Hippocampal formation (tissue), 2 donors: ENCODE measurements around the gene LCLAT1.
"Not testable (repeated sequence)": the region's sequence is repeated elsewhere in the genome, so short reads cannot be mapped to it uniquely, and the experiment has no call there.

ENCODE experiments used
- DNase-seq, 2 donors: peaks; one replicate each; lab custom pipeline; 2025; lab: John Stamatoyannopoulos, UW

The LCLAT1 gene

DNA sequence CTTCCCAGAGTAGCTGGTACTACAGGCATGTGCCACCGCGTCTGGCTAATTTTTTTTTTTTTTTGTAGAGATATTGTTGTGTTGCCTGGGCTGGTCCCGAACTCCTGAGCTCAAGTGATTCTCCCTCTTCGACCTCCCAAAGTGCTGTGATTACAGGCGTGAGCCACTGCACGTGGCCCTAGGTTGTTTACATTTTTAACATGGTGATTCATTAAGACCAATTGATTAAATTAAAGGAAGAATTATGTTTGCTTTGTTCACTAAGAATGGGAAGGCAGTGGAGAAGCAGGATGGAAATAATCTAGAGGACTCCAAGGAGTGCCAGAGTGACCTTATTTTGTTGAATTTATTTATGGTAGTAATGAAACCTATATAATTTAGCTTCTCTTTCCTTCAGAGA, 7.5 kb downstream of the LCLAT1 start:
- no peak for DNase-seq

- no peak for DNase-seq
Observed at GRCh38 chr2:30455114-30455738, 8.2 kb downstream of the LCLAT1 start.

DNA sequence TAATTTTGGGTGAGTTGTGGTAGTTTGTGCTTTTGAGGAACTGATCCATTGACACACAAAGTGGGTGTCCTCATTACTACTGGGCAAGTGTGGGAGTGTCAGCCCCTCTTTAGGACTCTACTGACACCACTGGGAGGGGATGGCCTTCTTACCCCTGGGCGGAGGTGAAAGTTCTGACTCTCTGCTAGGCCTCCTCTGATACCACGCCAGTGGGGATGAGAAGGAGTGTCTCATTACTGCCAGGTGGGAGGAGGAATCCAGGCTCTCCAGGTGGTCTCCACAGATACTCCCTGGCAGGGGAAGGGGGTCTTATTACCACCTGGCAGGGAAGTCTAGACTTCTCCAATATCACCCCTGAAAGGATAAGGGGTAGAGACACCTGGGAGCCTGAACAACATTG, 9.1 kb downstream of the LCLAT1 start:
- DNase-seq: no peak

DNA sequence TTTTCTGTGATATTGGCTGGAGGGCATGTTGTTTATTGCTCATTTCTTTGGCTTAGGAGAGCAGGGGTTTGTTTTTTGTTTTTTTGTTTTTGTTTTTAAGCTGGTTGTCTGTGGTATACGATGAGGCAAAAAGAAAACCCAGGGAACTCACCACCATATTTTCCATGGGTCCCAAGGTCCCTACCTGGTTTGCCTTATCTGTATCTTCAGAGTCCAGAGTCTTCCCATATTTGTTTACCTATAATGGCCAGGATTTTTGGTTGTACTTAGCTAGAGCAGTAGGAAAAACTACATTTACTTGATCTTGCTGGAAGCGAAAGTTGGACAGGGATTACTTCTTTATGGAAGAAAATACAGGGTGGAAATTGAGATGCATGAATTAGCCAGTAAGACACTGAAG, 9.5 kb downstream of the LCLAT1 start:
- no peak for DNase-seq

- DNase-seq: no peak
Observed at GRCh38 chr2:30457296-30457695, 10.2 kb downstream of the LCLAT1 start.

DNA sequence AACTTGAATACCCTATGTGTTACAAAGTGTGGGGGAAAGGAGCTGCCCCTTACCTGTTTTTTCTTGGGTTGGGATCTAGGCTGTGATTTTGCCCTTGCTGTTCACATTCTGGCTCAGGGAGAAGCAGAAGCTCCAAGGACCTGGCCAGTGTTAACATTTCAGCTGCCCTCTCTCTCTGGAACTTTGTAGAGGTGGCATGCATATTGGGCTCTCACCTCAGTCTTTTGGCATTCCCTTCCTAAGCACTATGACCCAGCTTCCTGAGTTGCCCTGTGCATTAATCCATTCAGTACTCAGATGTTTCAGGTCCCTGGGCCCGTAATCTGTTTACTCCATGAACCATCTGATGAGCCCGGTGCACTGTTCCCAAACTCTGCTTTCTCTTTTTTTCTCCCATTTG, 12.1 kb downstream of the LCLAT1 start:
- no peak for DNase-seq

DNA sequence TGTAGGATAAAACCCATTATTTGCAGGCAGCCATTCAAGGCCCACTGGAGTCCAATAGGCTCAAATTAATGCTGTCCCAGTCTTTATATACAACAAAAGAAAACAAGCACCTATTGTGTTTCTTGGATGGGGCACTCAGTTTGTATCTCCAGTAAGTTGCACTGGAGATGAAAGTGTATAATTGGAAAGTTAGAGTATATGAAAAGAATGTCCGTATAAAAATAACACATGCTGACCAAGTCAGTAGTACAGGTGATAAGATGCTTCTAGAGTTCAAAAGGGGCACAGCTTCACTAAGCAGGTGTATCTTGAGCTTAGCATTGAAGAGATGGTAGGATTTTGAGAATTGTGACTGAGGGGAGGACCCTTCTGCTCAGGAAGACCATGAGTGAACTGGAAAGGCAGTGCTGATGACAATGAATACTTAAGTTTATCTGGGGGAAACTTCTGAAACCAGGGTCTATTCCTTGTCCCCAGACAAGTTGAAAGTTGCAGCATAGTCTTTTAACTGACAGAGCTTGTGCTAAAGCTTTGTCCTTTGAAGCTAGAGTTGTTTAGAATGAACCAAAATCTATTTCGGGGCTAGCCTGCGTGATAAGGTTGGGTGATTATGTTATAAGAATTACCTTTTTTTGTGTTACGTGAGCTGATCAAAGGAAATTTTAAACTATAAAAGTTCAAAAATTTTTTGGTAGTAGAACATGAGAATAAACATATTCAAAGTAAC, 15.2 kb downstream of the LCLAT1 start:
- DNase-seq: no peak

- DNase-seq: no peak
Observed at GRCh38 chr2:30463535-30463934, 16.5 kb downstream of the LCLAT1 start.

DNA sequence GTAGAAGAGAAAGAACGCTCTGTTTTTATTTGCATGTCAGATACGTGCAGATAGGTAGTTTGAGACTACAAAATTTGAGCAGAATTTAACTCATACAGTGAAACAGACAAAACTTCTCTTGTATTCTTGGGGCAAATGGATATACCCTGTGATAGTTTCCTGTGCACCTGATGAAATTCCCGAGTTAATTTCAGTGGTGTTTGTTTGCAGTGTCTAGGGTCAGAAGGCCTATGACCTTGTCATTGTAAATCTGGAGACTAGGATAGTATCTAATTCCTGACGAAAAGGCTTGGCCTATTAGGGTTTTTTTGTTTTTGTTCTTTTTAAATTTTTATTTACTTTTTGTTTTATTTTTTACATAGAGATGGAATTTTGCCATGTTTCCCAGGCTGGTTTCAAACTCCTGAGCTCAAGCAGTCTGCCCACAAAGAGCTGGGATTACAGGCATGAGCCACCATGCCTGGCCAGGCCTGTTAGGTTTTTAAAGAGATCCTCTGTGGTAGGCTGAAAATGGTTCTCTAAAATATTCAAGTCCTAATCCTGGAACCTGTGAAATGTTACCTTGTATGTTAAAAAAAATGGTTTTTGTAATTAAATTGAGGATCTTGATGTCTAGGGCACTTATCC, 17.6 kb downstream of the LCLAT1 start:
- DNase-seq: no peak

DNA sequence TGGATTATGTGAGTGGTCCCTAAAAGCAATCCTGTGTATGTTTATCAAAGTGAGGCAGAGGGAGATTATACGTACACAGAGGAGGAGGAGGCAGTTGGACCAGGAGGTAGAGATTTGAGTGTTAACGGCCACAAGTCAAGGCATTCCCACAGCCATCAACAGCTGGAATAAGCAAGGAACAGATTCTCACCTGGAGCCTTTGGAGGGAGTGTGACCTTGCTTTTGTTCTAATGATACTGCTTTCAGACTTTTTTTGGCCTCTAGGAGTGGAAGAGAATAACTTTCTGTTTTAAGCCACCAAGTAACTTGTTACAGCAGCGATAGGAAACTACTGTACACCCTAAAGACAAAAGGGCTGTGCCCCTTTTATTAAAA, 18.1 kb downstream of the LCLAT1 start:
- DNase-seq: no peak

DNA sequence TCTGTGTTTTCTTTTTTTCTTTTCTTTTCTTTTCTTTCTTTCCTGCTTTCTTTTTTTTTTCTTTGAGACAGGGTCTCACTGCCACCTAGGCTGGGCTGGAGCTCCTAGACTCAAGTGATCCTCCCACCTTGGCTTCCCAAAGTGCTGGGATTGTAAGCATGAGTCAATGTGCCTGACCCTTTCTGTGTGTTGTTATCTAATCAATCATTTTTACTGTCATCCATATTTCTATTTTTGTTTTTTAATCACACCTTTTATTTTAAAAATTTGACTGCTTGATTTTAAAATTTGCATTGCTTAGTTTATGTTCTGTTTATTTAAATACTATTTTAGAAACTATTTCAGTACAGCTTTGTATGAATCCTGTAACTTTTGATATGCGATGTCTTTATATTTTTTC, 19.2 kb downstream of the LCLAT1 start:
- no peak for DNase-seq

DNA sequence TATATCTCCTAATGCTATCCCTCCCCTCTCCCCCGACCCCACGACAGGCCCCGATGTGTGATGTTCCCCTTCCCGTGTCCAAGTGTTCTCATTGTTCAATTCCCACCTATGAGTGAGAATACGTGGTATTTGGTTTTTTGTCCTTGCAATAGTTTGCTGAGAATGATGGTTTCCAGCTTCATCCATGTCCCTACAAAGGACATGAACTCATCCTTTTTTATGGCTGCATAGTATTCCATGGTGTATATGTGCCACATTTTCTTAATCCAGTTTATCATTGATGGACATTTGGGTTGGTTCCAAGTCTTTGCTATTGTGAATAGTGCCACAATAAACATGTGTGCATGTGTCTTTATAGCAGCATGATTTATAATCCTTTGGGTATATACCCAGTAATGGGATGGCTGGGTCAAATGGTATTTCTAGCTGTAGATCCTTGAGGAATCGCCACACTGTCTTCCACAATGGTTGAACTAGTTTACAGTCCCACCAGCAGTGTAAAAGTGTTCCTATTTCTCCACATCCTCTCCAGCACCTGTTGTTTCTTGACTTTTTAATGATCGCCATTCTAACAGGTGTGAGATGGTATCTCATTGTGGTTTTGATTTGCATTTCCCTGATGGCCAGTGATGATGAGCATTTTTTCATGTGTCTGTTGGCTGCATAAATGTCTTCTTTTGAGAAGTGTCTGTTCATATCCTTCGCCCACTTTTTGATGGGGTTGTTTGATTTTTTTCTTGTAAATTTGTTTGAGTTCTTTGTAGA, 20.2 kb downstream of the LCLAT1 start:
- DNase-seq: not testable (repeated sequence)

GRCh38 chr2:30470426-30470825, 23.4 kb downstream of the LCLAT1 start:
- DNase-seq: no peak

GRCh38 chr2:30472326-30472725, 25.3 kb downstream of the LCLAT1 start:
- no peak for DNase-seq

- no peak for DNase-seq
Observed at GRCh38 chr2:30475542-30475941, 28.5 kb downstream of the LCLAT1 start.

DNA sequence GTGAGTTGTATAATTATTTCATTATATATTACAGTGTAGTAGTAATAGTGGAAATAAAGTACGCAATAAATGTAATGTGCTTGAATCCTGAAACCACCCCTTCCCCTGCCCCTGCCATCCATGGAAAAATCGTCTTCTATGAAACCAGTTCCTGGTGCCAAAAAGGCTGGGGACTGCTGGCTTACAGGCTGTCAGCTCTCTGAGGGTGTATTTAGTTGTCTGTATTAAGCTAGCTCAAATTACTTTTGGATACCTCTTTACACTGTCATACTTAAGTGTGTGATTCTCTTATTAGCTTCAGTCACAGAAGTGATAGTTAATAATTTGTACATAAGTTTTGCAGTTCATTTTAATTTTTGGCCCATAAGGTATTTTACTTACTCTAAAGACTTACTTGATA, 29.6 kb downstream of the LCLAT1 start:
- DNase-seq: no peak

GRCh38 chr2:30480703-30481322, 33.8 kb downstream of the LCLAT1 start:
- DNase-seq: no peak

DNA sequence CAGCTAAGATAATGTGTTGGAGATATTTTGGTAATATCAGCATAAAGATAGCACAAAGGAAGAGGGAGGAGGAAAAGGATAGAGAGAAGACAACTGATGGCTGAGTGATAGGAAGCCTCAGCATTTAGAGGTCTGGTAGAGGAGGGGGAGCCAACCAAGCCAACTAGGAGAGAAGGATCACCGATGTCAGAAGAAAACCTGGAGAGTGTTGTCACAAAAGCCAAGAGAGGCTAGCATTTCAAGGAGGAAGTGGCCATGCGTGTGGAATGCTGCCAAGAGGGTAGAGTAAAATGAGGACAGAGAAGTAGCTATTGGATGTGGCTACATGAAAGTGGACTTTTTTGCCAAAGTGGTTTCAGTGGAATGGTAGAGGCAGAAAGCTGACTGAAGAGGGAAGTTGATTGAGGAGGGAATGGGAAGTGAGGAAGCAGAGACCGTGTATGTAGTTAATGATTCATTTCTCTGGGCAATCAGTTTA, 34.3 kb downstream of the LCLAT1 start:
- peak in 1 of 2 donors; percentile 3 for DNase-seq

- no peak for DNase-seq
Observed at GRCh38 chr2:30482011-30482410, 35.0 kb downstream of the LCLAT1 start.

GRCh38 chr2:30484145-30484544, 37.1 kb downstream of the LCLAT1 start:
- no peak for DNase-seq

- DNase-seq: no peak
Observed at GRCh38 chr2:30484995-30485394, 37.9 kb downstream of the LCLAT1 start.

GRCh38 chr2:30486655-30487054, 39.6 kb downstream of the LCLAT1 start:
- DNase-seq: no peak
